PFSK-1 (cell line): ENCODE results near the gene LONP2.

Experiments
- POLR2AphosphoS5 ChIP-seq: IDR thresholded peaks from 2 replicates; pipeline ENCODE4 v1.6.1; 2012; ENCODE audit warnings: low read depth, mild to moderate bottlenecking, control low read depth, low read length, moderate library complexity
- SIN3A ChIP-seq: IDR thresholded peaks from 2 replicates; pipeline ENCODE4 v1.6.1; 2012; ENCODE audit warnings: mild to moderate bottlenecking, low read length, moderate library complexity, borderline replicate concordance; ENCODE audit not compliant: insufficient read depth
- TF ChIP-seq, protein P1 (sequence below), 2 experiments: IDR thresholded peaks; 2 replicates each; pipeline versions ENCODE4 v1.6.1 to v1.8.0; 2011 to 2012; ENCODE audit warnings: low read depth in 2 of 2, low read length in 2 of 2, control low read depth in 1 of 2, inconsistent platforms in 1 of 2, mild to moderate bottlenecking in 1 of 2, moderate library complexity in 1 of 2; ENCODE audit not compliant: insufficient read depth in 1 of 2

GRCh38 chr16:48317614-48318315, 73.7 kb downstream of the LONP2 start:
- TF ChIP-seq, protein P1, sequence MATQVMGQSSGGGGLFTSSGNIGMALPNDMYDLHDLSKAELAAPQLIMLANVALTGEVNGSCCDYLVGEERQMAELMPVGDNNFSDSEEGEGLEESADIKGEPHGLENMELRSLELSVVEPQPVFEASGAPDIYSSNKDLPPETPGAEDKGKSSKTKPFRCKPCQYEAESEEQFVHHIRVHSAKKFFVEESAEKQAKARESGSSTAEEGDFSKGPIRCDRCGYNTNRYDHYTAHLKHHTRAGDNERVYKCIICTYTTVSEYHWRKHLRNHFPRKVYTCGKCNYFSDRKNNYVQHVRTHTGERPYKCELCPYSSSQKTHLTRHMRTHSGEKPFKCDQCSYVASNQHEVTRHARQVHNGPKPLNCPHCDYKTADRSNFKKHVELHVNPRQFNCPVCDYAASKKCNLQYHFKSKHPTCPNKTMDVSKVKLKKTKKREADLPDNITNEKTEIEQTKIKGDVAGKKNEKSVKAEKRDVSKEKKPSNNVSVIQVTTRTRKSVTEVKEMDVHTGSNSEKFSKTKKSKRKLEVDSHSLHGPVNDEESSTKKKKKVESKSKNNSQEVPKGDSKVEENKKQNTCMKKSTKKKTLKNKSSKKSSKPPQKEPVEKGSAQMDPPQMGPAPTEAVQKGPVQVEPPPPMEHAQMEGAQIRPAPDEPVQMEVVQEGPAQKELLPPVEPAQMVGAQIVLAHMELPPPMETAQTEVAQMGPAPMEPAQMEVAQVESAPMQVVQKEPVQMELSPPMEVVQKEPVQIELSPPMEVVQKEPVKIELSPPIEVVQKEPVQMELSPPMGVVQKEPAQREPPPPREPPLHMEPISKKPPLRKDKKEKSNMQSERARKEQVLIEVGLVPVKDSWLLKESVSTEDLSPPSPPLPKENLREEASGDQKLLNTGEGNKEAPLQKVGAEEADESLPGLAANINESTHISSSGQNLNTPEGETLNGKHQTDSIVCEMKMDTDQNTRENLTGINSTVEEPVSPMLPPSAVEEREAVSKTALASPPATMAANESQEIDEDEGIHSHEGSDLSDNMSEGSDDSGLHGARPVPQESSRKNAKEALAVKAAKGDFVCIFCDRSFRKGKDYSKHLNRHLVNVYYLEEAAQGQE (IDR thresholded peaks at IDR 0.05; ENCODE audit: insufficient read depth in 1 of 2, low read depth in 2 of 2, low read length in 2 of 2) = no peak
- TF ChIP-seq SIN3A = no peak
- no peak for TF ChIP-seq POLR2AphosphoS5
